IMR-90 (cell line): ENCODE measurements around the gene CRTC1. TPM values are rescaled to one million over a fixed set of nuclear protein-coding genes. Genes with fewer than 3 reads are reported as not detected.

Experiments used
- ATAC-seq: fragments of 200-7000 bp; cut with Tn5 transposase; 2 replicates; pipeline ENCODE4 v1.9.1; 2020; ENCODE audit warnings: low read depth, mild to moderate bottlenecking, moderate library complexity
- BruUV-seq: library from RNA; stranded (reverse); fragments of 400-500 nt; replicated peaks from 2 replicates; lab custom pipeline; 2021; lab: Mats Ljungman, UMichigan
- CTCF ChIA-PET: fragments of 300-600 bp; formaldehyde crosslinking; extraction: SDS; loops from one replicate; lab custom pipeline; 2021; ENCODE audit warnings: antibody characterized with exemption; lab: Yijun Ruan, JAX
- POLR2A ChIA-PET: fragments of 300-600 bp; sonication (Branson Sonifier 250); formaldehyde crosslinking; loops from one replicate; lab custom pipeline; 2022; ENCODE audit warnings: antibody characterized with exemption; ENCODE audit not compliant: unreplicated experiment; lab: Charles Lee
- DNase-seq: peaks from one replicate; pipeline ENCODE4 v3.0.0; 2013
- H2AFZ ChIP-seq: replicated peaks from 2 replicates; pipeline ENCODE3; 2013; ENCODE audit warnings: low read length, mild to moderate bottlenecking; ENCODE audit not compliant: poor library complexity
- H2AK5ac ChIP-seq: 2 replicates; pipeline ENCODE4 v1.6.1; 2013; ENCODE audit warnings: low read depth, low read length, inconsistent platforms
- H2AK9ac ChIP-seq: replicated peaks from 2 replicates; pipeline ENCODE3; 2013; ENCODE audit warnings: mild to moderate bottlenecking, low read depth, low read length, moderate library complexity; ENCODE audit not compliant: poor library complexity
- H2BK120ac ChIP-seq: 2 replicates; pipeline ENCODE4 v1.6.1; 2013; ENCODE audit warnings: low read depth, low read length, inconsistent platforms
- H2BK15ac ChIP-seq: 3 replicates; pipeline ENCODE4 v1.6.1; 2013; ENCODE audit warnings: low read depth, low read length, inconsistent platforms
- H2BK20ac ChIP-seq: 2 replicates; pipeline ENCODE4 v1.6.1; 2013; ENCODE audit warnings: low read depth, mild to moderate bottlenecking, inconsistent platforms, low read length, moderate library complexity
- H2BK5ac ChIP-seq: 2 replicates; pipeline ENCODE4 v1.6.1; 2013; ENCODE audit warnings: mild to moderate bottlenecking, low read depth, low read length, inconsistent platforms; ENCODE audit not compliant: poor library complexity, severe bottlenecking
- H3K14ac ChIP-seq: replicated peaks from 2 replicates; pipeline ENCODE4 v1.6.1; 2013; ENCODE audit warnings: low read depth, low read length, inconsistent platforms
- H3K18ac ChIP-seq: 2 replicates; pipeline ENCODE4 v1.6.1; 2013; ENCODE audit warnings: low read depth, low read length, control low read depth
- H3K23ac ChIP-seq: 2 replicates; pipeline ENCODE4 v1.6.1; 2013; ENCODE audit warnings: low read depth, low read length, inconsistent platforms
- H3K27ac ChIP-seq: 2 replicates; pipeline ENCODE4 v1.5.1; 2013; ENCODE audit warnings: mild to moderate bottlenecking, control low read depth, low read length; ENCODE audit not compliant: insufficient read depth
- H3K27me3 ChIP-seq: 2 replicates; pipeline ENCODE4 v1.6.1; 2013; ENCODE audit warnings: low read length; ENCODE audit not compliant: control insufficient read depth, insufficient read depth
- H3K36me3 ChIP-seq: 2 replicates; pipeline ENCODE4 v1.6.1; 2013; ENCODE audit warnings: low read length, mixed read lengths; ENCODE audit not compliant: control insufficient read depth, insufficient read depth
- H3K4ac ChIP-seq: 2 replicates; pipeline ENCODE4 v1.6.1; 2013; ENCODE audit warnings: low read depth, low read length, inconsistent platforms
- H3K4me1 ChIP-seq: 2 replicates; pipeline ENCODE4 v1.6.1; 2013; ENCODE audit warnings: low read length, mixed read lengths; ENCODE audit not compliant: control insufficient read depth, insufficient read depth
- H3K4me2 ChIP-seq: 2 replicates; pipeline ENCODE4 v1.6.1; 2013; ENCODE audit warnings: low read depth, mild to moderate bottlenecking, control low read depth, low read length, moderate library complexity
- H3K4me3 ChIP-seq: 2 replicates; pipeline ENCODE4 v1.5.1; 2013; ENCODE audit warnings: low read depth, mild to moderate bottlenecking, control low read depth, low read length, moderate library complexity; ENCODE audit not compliant: insufficient read depth
- H3K56ac ChIP-seq: 2 replicates; pipeline ENCODE4 v1.6.1; 2013; ENCODE audit warnings: low read length, inconsistent platforms; ENCODE audit not compliant: insufficient read depth; ENCODE audit errors: extremely low read depth
- H3K79me1 ChIP-seq, 2 experiments: 2 replicates each; pipeline ENCODE4 v1.6.1; 2013; ENCODE audit warnings: low read length in 2 of 2, inconsistent platforms in 1 of 2, low read depth in 1 of 2
- H3K9ac ChIP-seq: 2 replicates; pipeline ENCODE4 v1.6.1; 2013; ENCODE audit warnings: low read depth, low read length, control low read depth
- H3K9me1 ChIP-seq: 2 replicates; pipeline ENCODE4 v1.6.1; 2013; ENCODE audit warnings: low read length, inconsistent platforms; ENCODE audit not compliant: insufficient read depth
- H3K9me3 ChIP-seq: 2 replicates; pipeline ENCODE4 v1.6.1; 2013; ENCODE audit warnings: low read length; ENCODE audit not compliant: control insufficient read depth, insufficient read depth
- H4K20me1 ChIP-seq: 2 replicates; pipeline ENCODE4 v1.6.1; 2013; ENCODE audit warnings: low read length, inconsistent platforms; ENCODE audit not compliant: insufficient read depth
- H4K5ac ChIP-seq: 2 replicates; pipeline ENCODE4 v1.6.1; 2013; ENCODE audit warnings: mild to moderate bottlenecking, low read depth, low read length, control low read depth
- H4K8ac ChIP-seq, 2 experiments: 2 replicates each; pipeline ENCODE4 v1.6.1; 2013; ENCODE audit warnings: low read depth in 2 of 2, low read length in 2 of 2, control low read depth in 1 of 2, inconsistent platforms in 1 of 2
- H4K91ac ChIP-seq: 2 replicates; pipeline ENCODE4 v1.6.1; 2013; ENCODE audit warnings: low read depth, low read length, inconsistent platforms; ENCODE audit not compliant: insufficient read depth
- BHLHE40 ChIP-seq: fragments of 150-350 bp; IDR thresholded peaks from 2 replicates; pipeline ENCODE4 v1.6.1; 2016; ENCODE audit warnings: mild to moderate bottlenecking, low read depth, low read length
- CEBPB ChIP-seq: IDR thresholded peaks from 2 replicates; pipeline ENCODE4 v1.6.1; 2012; ENCODE audit warnings: low read depth, low read length, improper control_type of control experiment
- CHD1 ChIP-seq: IDR thresholded peaks from 2 replicates; pipeline ENCODE4 v1.6.1; 2012; ENCODE audit warnings: low read depth, low read length, improper control_type of control experiment
- CTCF ChIP-seq: conservative IDR thresholded peaks from 2 replicates; pipeline ENCODE4 v1.5.1; 2012; ENCODE audit warnings: mild to moderate bottlenecking, low read depth, low read length, improper control_type of control experiment
- ELK1 ChIP-seq: fragments of 150-350 bp; IDR thresholded peaks from 2 replicates; pipeline ENCODE4 v1.6.1; 2016; ENCODE audit warnings: low read depth, mild to moderate bottlenecking, low read length, moderate library complexity, borderline replicate concordance
- FOS ChIP-seq: fragments of 150-350 bp; IDR thresholded peaks from 2 replicates; pipeline ENCODE4 v1.6.1; 2016; ENCODE audit warnings: low read depth, low read length
- MAFK ChIP-seq: IDR thresholded peaks from 2 replicates; pipeline ENCODE4 v1.6.1; 2012; ENCODE audit warnings: low read depth, low read length, improper control_type of control experiment
- MAZ ChIP-seq: IDR thresholded peaks from 2 replicates; pipeline ENCODE4 v1.6.1; 2012; ENCODE audit warnings: low read depth, mild to moderate bottlenecking, low read length, improper control_type of control experiment, moderate library complexity, borderline replicate concordance
- MXI1 ChIP-seq: IDR thresholded peaks from 2 replicates; pipeline ENCODE4 v1.6.1; 2012; ENCODE audit warnings: low read depth, mild to moderate bottlenecking, low read length, moderate library complexity, borderline replicate concordance
- NFE2L2 ChIP-seq: fragments of 150-350 bp; IDR thresholded peaks from 2 replicates; pipeline ENCODE4 v1.6.1; 2016; ENCODE audit warnings: low read depth, mild to moderate bottlenecking, low read length
- POLR2A ChIP-seq: IDR thresholded peaks from 2 replicates; pipeline ENCODE4 v1.6.1; 2012; ENCODE audit warnings: mild to moderate bottlenecking, low read depth, low read length
- RAD21 ChIP-seq: IDR thresholded peaks from 2 replicates; pipeline ENCODE4 v1.6.1; 2012; ENCODE audit warnings: low read length, improper control_type of control experiment
- RCOR1 ChIP-seq: IDR thresholded peaks from 2 replicates; pipeline ENCODE4 v1.6.1; 2012; ENCODE audit warnings: mild to moderate bottlenecking, low read length, improper control_type of control experiment; ENCODE audit not compliant: insufficient replicate concordance
- RFX5 ChIP-seq: IDR thresholded peaks from 2 replicates; pipeline ENCODE4 v1.8.0; 2012; ENCODE audit warnings: low read depth, mild to moderate bottlenecking, low read length, moderate library complexity
- SMC3 ChIP-seq: fragments of 150-350 bp; IDR thresholded peaks from 2 replicates; pipeline ENCODE4 v1.6.1; 2016; ENCODE audit warnings: low read depth, mild to moderate bottlenecking, antibody characterized with exemption, low read length, moderate library complexity
- USF2 ChIP-seq: fragments of 150-350 bp; IDR thresholded peaks from 2 replicates; pipeline ENCODE4 v1.6.1; 2017; ENCODE audit warnings: mild to moderate bottlenecking, antibody characterized with exemption, low read length, low read depth
- WGBS, 2 experiments: methylation state at CpG; one replicate each; pipeline versions ENCODE4 v1.1.5 to v1.1.7; 2013; ENCODE audit warnings: missing lambda C conversion rate in 2 of 2; ENCODE audit not compliant: insufficient read length in 1 of 2; ENCODE audit errors: extremely low coverage in 2 of 2; 5-methylcytosine and 5-hydroxymethylcytosine counted together
- dilution Hi-C: fragments of 300-500 bp; cut with HindIII; formaldehyde crosslinking; loops from one replicate; pipeline ENCODE4 v1.14.3; 2018; ENCODE audit warnings: low sequenced_read_pairs; ENCODE audit not compliant: unreplicated experiment
- in situ Hi-C: fragments of 300-500 bp; cut with MboI; formaldehyde crosslinking; loops from 3 replicates; pipeline ENCODE4 v1.14.3; 2019; ENCODE audit warnings: low sequenced_read_pairs, inconsistent platforms, mixed read lengths
- intact Hi-C: fragments of 100-400 bp; cut with micrococcal nuclease; formaldehyde crosslinking; loops from 2 replicates; pipeline ENCODE4 v1.10.0; 2022
- polyA plus RNA-seq, 3 experiments: library from polyadenylated mRNA; depleted of rRNA; stranded (reverse); fragments of >200 nt; gene quantifications; 2 replicates each; pipeline ENCODE4 v1.2.3, GENCODE V29; 2012; ENCODE audit warnings: low replicate concordance in 1 of 3
- total RNA-seq: library from RNA; depleted of rRNA; stranded (reverse); fragments of >200 nt; gene quantifications from 2 replicates; pipeline ENCODE4 v1.2.3, GENCODE V29; 2012

Gene CRTC1
- total and polyA plus RNA-seq, 2 of the 4 experiments (the other 2 are of a cell fraction), result 0.18 to 5.7 TPM

- WGBS, 2 experiments, result 74% methylated on average over 11 of the region's 22 CpGs; no CpG with 5 or more reads in 1 of the 2 experiments
- Histone ChIP-seq H3K18ac (no peak overlapping the region), H4K91ac (no peak overlapping the region), H2BK120ac (no peak overlapping the region), H3K9ac (no peak overlapping the region), H4K8ac (no peak overlapping the region), H3K79me1 (peaks cover 20 to 37% of the 10 kb centered on the region in 2 experiments; a peak in 3 of 4 replicates), H3K9me1 (peaks cover 17% of the 10 kb centered on the region), H4K20me1 (peaks cover 8% of the 10 kb centered on the region), H2AFZ (no peak overlapping the region), H3K14ac (no peak overlapping the region), H3K27me3 (no peaks in the 10 kb centered on the region), H2BK5ac (no peak overlapping the region), H3K36me3 (peaks cover 26% of the 10 kb centered on the region), H3K9me3 (no peaks in the 10 kb centered on the region), H2BK15ac (no peak overlapping the region), H3K4me2 (no peak overlapping the region), H3K27ac (no peak overlapping the region), H2BK20ac (no peak overlapping the region), H3K23ac (no peak overlapping the region), H3K4me3 (no peak overlapping the region), H4K5ac (no peak overlapping the region), H3K4ac (no peak overlapping the region), H3K56ac (no peak overlapping the region), H2AK9ac (no peak overlapping the region), H2AK5ac (no peak overlapping the region), H3K4me1 (peaks cover 22% of the 10 kb centered on the region)
- dilution Hi-C loops (no loop called here), intact Hi-C loops (no loop called here), in situ Hi-C loops (no loop called here)
- no peak for DNase-seq
- ChIA-PET CTCF (no interaction called here), POLR2A (no interaction called here)
- no peak for ATAC-seq
- BruUV-seq, result no TSS peak
- no peak for TF ChIP-seq NFE2L2
- TF ChIP-seq RCOR1, result no peak
- no peak for TF ChIP-seq RFX5
- TF ChIP-seq FOS, result no peak
- TF ChIP-seq POLR2A, result no peak
- TF ChIP-seq CEBPB, result no peak
- no peak for TF ChIP-seq CHD1
- TF ChIP-seq ELK1, result no peak
- TF ChIP-seq MXI1, result no peak
- TF ChIP-seq CTCF, result no peak
- TF ChIP-seq SMC3, result no peak
- TF ChIP-seq MAFK, result no peak
- TF ChIP-seq BHLHE40, result no peak
- no peak for TF ChIP-seq USF2
- no peak for TF ChIP-seq MAZ
- TF ChIP-seq RAD21, result no peak
Observed at GRCh38 chr19:18665771-18666202, 17.7 kb upstream of the CRTC1 start.
